GM20431 (cell line): ENCODE measurements around the gene CDK11B.
"Not testable (repeated sequence)": the region's sequence is repeated elsewhere in the genome, so short reads cannot be mapped to it uniquely, and the experiment has no call there.

ENCODE experiments used
- in situ Hi-C: fragments of 300-500 bp; cut with MseI, MboI; formaldehyde crosslinking; loops from one replicate; pipeline ENCODE4 v1.15.0; 2020; ENCODE audit warnings: low sequenced_read_pairs; ENCODE audit not compliant: unreplicated experiment

The CDK11B gene

GRCh38 chr1:1658583-1659549, at the start of gene CDK11B:
TSS of gene CDK11B (minus strand) at chr1:1659004. CDS start at chr1:1657485, 1,519 bp downstream.
- in situ Hi-C loops, result not testable (repeated sequence)

GRCh38 chr1:1707897-1708296, 49.1 kb upstream of the CDK11B start:
- in situ Hi-C loops, result not testable (repeated sequence)

GRCh38 chr1:1707241-1707640, 48.4 kb upstream of the CDK11B start:
- in situ Hi-C loops, result not testable (repeated sequence)

- in situ Hi-C loops, result not testable (repeated sequence)
Measured at GRCh38 chr1:1705623-1706022, 46.8 kb upstream of the CDK11B start.

GRCh38 chr1:1704284-1704957, 45.6 kb upstream of the CDK11B start:
- in situ Hi-C loops, result not testable (repeated sequence)

GRCh38 chr1:1703796-1704195, 45.0 kb upstream of the CDK11B start:
- in situ Hi-C loops, result no loop called here

GRCh38 chr1:1702506-1702905, 43.7 kb upstream of the CDK11B start:
- in situ Hi-C loops, result not testable (repeated sequence)

GRCh38 chr1:1700557-1700956, 41.8 kb upstream of the CDK11B start:
- in situ Hi-C loops, result not testable (repeated sequence)

GRCh38 chr1:1700067-1700466, 41.3 kb upstream of the CDK11B start:
- in situ Hi-C loops, result not testable (repeated sequence)

- in situ Hi-C loops, result not testable (repeated sequence)
Measured at GRCh38 chr1:1699061-1699460, 40.3 kb upstream of the CDK11B start.

- in situ Hi-C loops, result not testable (repeated sequence)
Measured at GRCh38 chr1:1697358-1698183, 38.8 kb upstream of the CDK11B start.

- in situ Hi-C loops, result not testable (repeated sequence)
Measured at GRCh38 chr1:1696431-1697357, 37.9 kb upstream of the CDK11B start.

- in situ Hi-C loops, result not testable (repeated sequence)
Measured at GRCh38 chr1:1692714-1693647, 34.2 kb upstream of the CDK11B start, which contains the start of gene SLC35E2B. TSS of gene SLC35E2B (minus strand) at chr1:1692795. CDS start at chr1:1676699, 16,096 bp downstream.

GRCh38 chr1:1692324-1692713, 33.5 kb upstream of the CDK11B start:
- in situ Hi-C loops, result not testable (repeated sequence)

GRCh38 chr1:1691443-1691842, 32.6 kb upstream of the CDK11B start:
- in situ Hi-C loops, result not testable (repeated sequence)

- in situ Hi-C loops, result not testable (repeated sequence)
Measured at GRCh38 chr1:1689526-1689925, 30.7 kb upstream of the CDK11B start.

- in situ Hi-C loops, result no loop called here
Measured at GRCh38 chr1:1687846-1688245, 29.0 kb upstream of the CDK11B start.
